Embryonic facial prominence (tissue), 1 donor: ENCODE results near the gene CTNNA3.

Experiments
- DNase-seq: peaks from one replicate; pipeline ENCODE4 v3.0.0-alpha.2; 2016; ENCODE audit errors: extremely low spot score

Gene CTNNA3

DNA sequence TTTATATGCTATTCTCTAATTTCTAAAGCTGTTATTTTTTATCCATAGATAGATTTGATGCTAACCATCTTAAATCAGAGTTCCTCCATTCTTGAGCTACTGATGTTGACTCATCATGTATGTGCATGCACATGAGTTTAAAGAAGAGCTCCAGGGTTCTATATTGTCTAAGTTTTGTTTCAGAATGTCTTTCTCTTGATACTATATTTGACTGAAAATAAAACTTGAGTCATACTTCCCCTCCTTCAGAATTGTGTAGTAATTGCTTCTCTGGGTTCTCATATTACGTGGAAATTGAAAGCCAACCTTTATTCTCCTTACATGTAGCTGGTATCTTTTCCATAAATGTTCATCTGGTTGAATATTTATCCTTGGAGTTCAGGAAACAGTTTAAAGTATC, 680.8 kb downstream of the CTNNA3 start:
- no peak for DNase-seq

DNA sequence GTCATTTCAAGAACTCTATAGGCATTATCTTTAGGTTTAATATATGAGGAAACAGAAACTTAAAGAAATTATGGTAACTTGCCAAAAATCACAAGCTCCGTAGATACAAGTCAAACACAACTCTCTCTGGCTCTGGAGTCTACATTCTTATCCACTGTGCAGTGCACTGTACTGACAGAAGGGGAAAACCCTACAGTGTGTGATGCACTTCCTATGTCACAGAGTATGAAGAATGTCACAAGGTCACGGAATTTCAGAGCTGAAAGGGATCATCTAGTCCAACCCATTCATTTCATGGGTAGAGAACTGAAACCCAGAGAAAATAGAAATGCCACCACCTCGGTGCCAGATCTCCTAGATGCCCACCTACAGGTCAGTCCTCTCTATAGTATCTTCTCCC, 684.0 kb downstream of the CTNNA3 start:
- DNase-seq = no peak

DNA sequence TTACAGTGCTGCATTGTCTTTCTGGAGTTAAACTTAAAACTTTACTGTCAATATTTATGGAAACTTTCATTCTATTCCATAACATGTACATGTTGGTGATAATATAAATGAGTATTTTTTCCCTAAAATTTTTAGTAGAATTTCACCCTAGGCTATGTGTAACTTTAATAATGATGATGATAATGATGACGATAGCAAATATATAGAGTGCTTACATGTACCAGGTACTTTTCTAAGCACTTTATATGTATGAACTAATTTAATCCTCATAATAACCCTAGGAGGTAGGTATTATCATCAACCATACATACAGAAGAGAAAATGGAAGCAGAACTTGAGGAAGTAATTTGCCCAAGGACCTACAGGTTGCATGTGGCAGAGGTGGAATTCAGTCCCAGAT, 684.5 kb downstream of the CTNNA3 start:
- DNase-seq = no peak

DNA sequence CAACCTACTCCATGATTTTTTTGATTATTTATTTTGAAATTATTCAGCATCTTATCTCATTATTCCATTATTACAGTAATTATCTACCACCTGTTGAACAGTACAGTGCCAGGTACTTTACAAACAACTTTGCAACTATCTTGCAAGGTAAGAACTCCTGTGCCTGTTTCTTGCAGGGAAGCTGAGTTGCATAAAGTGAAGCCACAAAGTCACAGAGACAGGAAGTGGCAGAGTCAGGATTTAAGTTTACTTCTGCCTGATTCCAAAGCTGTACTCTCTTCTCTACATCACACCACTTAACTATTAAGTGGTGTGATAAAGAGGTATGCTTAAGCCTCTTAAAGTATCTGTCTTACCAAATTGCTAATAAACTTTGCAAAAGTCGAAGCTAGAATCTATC, 690.0 kb downstream of the CTNNA3 start:
- no peak for DNase-seq

DNA sequence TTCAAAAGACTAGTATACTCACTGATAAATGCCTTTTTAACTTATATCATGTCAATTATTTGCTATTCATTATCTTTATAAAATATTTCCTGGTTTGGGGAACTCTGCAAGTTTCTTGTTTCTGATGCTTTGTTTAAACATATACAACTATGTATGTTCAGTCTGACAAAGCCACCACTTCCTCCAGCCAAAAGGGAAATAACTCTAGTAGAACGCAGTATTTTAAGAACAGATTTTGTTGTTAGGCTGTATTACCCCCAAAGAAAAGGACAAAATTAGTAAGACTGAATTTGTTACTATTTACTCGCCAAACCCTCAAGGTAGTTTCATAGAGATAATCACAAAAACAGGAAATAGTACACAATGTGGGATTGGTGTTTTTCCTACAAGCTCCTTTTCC, 691.3 kb downstream of the CTNNA3 start:
- no peak for DNase-seq

DNA sequence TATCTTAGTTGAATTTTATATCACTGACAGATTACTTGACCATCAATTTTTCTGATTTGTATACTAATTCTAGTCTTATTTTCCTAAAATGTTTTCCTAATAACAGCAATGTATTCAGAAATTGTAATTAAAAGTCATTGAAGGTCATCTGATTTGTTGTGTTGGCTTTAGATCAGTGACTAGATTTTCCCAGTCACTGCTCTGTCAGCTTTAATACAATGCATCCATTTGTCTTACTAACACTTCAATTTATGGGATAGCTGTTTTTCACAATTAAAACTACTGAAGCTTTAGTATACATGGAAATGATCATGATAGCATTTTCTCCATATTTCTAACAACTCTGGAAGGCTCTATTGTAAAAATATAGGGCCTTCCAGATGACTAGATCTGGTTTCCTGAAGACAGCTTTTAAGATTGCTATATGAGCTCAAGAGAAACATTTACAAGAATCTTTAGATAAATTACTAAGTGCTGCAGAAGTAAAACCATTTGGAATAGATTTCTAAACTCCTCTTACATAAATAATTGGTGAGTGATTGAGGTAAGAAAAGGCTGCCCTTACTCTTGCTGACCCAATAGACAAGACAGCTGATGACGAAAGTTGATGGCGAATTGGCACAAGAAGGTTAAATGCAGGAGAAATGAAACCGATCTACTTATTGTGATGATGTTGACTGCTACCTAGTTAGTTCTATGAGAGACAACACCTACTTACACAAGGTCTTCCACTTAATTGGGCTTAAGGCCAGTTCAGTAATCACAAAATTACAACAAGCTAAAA, 696.0 kb downstream of the CTNNA3 start:
- no peak for DNase-seq

DNA sequence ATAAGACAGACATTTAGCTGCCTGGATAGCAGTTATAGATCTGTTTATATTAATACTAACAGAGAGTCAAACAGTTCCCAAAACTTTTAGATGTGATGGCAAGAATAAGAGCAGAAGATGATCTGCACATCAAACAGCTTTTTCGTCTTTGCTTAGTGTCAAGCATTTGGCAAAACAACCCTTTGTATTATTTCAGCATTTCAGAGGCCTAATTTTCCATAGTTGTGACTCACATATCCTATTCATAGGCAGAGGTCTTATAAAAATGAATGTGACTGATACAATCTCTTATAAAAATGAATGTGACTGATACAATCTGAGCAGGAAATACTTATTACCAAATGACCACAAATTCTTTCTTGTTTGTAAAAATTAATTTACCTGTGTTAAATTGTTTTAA, 699.0 kb downstream of the CTNNA3 start:
- DNase-seq = no peak

DNA sequence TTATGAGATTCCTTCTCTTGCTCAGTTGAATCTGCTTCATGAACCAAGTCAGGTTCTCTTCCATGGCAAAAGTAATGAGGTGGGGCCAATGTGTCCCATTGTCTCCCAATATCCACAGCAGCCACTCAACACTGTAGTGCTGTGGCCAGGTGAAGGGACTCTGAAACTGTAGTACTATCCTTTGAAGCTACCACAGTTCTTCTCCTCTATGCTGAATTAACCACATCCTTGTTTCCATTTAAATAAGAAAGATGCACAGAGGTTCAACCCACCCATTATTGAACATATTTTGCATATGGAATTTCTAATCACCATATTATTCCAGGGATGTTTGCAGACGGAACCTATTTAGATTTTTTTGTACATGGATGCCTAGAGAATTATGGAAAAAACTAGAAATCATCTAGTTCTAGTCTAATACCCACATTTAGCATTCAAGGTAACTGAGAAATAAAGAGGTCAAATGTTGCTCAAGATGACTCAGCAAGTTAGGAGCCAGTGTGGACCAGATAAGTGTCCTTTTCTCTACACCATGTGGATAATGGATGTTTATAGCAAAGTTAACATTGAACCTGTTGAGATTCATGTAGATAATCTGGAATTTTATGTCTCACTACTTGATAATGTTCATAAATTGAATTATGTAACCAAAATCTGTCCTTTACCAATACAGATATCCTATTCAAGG, 705.7 kb downstream of the CTNNA3 start:
- DNase-seq = no peak

DNA sequence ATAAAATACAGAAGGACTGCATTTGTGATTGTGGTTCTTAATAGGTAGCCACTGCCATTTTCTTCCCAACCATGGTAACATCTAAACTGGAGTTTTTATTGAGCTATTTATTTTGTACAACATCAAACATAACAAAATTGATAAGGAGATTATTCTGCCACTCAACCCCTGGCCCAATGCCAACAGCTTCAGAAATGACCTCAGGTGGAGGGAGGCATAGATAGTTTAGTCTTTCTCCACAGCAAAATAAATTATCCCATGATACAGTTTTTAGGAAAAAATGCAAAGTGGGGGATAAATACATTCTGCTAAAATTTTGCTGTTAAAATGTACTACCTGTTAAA, 712.5 kb downstream of the CTNNA3 start:
- DNase-seq = no peak

DNA sequence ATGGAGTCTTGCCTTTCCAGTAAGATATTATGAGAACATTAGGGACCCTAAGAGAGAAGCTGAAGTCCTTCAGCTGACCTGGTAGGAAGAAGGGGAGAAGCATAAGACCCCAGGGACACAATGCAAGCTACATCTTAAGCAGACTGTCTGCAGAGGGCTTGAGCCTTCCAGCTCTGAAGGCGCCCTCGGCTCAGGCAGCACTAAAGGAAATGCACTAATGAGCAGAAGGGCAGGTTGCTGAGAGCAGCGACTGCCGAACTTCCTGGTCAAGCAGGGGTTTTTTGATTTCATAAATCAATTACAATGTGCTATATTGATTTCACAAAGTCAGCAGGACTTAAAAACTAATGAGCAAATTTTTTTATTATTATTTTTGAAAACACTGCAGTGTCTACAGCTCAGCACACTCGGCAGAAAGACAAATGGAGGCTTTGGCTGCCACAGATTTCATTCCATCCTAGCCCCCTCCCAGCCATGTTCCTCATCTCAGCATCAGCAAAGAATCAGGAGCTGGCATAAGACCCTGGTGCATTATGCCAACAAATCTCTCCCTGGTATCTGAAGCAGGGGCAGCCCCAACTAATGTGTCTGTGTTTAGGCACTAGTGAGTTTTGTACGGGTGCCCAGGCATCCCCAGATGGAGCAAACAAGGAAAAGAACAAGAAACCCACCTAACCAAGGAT, 713.1 kb downstream of the CTNNA3 start:
- no peak for DNase-seq

DNA sequence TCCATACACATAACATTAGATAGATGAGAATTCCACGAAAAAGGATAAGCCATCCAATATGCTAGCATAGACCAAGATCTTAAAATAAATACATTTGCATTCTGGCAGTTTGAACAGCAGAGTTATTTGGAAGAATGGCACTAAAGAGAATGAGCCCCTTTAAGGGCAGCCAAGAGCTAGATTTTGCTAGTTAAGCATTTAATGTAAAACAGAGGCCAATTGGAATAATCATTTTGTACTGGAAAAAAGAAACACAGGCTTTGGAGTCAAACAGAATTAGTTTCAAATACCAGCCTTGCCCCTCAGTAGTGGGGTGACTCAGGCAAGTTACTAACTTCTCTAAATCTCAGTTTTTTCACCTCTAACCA, 714.0 kb downstream of the CTNNA3 start:
- DNase-seq = peak; percentile 64

DNA sequence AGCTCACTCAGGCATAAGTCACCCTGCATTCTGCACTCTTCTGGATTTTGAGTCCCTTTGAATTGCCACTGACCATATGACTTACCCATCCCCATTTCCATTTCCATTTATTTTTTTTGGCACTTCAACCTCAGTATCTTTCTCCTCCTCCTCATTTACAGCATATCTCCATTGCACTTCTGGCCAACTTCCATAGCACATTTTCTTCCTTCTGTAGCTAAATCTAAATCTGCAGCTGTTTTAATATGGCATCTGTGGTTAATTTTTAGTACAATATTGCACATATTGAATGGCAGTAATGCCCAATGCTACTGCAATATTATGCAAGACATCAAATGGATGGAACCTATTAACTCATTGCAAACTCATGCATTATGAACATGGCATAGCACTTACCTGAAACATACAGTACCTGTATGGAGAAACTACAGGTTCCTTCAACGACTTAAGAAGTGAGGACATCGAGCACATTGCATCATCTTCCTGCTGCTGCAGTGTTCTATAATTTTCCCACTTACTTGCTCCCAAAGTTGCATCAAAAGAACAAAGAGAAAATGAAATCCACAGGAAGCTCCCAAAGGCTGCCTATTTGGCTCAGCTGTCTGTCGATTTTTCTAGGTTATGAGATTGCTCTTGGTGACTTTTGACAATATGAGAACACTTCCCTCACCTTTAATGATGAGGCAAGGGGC, 714.5 kb downstream of the CTNNA3 start:
- DNase-seq = no peak

DNA sequence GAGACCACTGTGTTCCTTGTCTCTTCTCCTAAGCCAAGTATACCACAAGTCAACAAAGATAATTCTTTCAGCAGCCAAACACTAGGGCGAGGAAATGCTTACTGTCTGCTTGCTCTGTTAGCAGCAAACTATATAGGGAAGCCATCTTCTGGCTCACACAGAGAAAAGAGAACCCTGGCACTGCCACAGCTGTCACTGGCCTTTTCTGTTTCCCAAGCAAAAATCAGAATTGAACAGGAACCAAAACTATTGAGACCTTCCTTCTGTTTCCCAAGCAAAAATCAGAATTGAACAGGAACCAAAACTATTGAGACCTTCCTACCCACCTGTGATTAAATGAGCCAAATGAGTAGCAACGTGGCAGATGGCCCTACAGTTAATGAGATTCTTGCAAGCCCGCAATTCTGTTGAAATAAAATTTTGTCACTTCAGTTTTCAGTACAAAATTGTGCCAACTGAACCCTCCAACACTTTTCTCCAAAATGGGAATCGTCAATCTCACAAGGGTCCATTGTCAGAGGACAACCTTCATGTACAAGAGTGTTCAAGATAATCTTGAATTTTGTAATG, 715.7 kb downstream of the CTNNA3 start:
- DNase-seq = no peak

DNA sequence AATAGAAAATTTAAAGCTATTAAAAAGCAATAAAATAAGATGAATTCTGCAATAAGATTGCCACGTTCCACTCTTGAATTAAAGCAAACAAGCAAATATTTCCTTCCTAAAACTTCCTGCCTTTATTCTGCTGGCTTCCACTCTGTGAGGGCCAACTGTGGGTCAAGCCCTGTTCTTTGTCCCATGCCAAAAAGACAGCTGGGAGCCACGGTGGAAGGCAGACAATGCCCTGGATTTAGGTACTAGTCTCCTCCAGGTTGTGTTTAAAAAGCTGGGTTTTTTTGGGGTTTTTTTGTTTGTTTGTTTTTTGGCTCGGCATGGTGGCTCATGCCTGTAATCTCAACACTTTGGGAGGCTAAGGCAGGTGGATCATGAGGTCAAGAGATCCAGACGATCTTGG, 731.0 kb downstream of the CTNNA3 start:
- no peak for DNase-seq

DNA sequence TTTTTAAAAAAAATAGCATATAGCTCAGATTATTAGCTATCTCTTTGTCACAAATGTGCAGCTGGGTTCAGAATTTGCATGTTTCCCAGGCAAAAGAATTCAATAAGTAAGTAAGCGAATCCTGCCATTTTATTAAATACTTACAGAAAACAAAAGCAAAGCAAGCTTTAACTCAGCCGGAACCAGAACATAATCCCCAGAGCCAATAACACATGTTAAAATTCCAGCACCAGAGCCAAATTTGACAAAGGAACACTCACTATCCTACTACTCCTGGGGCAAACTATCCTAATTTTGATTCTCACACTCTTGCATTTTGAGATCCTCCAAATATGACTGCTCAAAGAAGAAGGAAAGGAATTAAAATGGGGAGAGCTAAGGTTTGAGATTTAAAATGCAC, 737.5 kb downstream of the CTNNA3 start:
- DNase-seq = no peak

DNA sequence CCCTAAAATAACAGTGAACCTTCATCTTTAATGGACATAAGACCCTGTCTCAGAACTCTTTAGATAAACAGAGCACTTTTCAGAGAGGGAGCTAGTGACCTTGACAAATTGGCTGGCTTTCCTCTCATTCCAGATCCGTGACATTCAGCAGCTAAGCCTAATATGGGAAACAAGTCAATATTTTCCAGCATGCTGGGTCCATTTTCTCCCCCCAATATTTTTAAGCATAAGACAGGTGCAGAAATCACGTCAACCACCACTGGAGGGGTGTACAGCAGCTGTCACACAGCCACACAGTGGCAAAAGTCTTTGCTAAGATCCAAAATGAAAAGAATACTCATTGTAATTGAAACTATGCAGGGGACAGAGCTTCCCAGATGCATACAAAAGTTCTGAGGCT, 744.1 kb downstream of the CTNNA3 start:
- DNase-seq = no peak

DNA sequence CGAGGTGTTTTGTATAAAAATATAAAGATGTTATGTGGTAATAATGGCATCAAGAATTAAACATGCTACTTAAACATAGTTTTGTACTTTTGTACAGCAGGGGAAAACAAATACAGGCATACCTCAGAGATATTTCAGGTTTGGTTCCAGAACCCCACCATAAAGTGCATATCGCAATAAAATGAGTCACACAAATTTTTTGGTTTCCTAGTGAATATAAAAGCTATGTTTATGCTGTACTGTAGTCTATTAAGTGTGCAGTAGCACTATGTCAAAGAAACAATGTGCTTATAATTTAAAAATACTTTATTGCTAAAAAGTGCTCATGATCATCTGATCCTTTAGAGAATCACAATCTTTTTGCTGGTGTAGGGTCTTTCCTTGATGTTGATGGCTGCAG, 752.4 kb downstream of the CTNNA3 start:
- no peak for DNase-seq

DNA sequence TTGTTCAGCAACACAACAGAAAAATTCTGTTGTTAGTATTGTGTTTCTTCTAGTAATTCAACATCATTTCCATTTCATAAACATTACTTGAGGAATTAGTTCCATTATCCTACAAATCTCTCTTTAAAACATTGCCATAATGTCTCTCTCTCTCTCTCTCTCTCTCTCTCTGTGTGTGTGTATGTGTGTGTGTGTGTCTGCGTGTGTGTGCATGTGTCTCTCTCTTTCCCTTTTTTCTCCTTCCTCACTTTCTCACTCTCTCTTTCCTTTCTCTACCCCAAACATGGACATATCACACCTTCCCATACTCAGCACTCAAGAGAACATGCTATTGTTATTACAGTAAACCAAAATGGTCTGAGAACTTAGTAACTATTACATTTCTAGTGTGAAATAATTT, 753.6 kb downstream of the CTNNA3 start:
- no peak for DNase-seq

DNA sequence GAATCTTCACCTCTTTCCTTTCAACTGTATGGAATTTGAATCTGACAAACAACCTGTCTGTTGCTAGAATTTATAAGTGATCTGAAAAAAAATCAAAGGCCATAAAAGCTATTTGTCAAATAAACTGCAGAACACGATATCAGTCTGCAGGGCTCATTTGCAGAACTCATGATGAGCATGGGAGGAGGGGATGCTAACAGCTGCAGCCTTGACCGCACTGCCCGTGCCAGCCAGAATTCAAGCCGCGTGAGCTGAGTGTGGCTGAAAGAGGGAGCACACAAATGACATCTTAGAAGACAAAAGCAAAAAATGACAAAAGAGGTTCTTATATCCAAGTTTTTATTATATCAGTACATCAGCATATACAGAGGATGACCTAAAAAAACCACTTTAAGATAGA, 754.5 kb downstream of the CTNNA3 start:
- DNase-seq = no peak

DNA sequence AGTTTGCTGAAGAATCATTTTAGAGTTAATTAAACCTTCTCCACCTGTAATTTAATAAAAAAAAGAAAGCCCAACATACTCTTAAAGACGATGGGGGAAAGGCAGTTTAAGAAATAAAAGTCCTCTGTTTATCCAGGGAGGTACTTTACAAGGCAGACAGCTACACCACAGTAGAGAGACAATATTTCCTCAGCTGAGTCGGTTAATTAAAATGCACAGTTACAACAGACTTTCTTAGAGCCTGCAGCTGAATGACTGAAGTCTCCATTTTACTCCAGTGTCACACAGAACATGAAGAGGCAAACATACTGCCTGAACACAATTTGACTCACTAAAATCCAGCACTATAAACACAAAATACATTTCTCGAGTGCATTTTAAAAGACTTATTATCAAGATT, 755.0 kb downstream of the CTNNA3 start:
- no peak for DNase-seq

DNA sequence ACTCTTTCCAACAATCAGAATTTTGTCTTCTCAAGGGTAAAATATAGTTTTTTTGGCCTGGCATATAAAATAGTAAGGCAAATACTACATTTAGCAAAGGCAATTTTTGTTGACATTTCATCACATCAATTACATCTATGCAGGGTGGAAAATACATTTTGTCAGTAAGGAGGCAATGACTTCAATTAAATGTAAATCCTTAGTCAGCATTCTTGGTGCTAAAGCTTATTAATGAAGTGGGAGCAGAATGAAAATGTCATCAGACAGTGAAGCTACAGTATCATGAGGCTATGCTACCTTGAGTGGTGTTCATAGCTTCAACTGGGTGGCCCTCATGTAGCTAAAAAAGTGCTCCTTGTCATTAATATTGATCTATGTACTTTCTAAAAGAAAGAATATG, 761.3 kb downstream of the CTNNA3 start:
- DNase-seq = no peak

DNA sequence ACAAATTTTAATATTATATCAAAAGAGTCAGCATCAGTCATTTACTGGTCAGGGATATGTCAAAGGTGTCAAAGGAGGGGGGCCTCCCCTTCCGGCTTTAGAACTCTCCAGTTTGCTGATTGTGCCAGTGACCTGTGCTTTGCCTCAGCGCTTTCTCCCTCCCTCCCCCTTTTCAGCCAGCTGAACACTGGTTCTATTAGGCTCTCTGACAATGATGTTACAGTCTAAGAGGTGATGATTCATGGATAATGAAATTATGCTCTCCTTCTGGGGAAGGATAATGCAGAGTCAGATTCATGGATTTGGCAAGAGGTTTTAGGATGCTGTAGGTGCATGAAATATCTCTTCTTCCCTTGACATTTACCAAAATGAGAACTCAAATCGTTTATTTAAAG, 764.0 kb downstream of the CTNNA3 start:
- DNase-seq = no peak
